Measurements from ENCODE around the gene IP6K3.

GRCh38 chr6:33784787-33785186, 38.1 kb upstream of the IP6K3 start:
- TF ChIP-seq, protein P1, sequence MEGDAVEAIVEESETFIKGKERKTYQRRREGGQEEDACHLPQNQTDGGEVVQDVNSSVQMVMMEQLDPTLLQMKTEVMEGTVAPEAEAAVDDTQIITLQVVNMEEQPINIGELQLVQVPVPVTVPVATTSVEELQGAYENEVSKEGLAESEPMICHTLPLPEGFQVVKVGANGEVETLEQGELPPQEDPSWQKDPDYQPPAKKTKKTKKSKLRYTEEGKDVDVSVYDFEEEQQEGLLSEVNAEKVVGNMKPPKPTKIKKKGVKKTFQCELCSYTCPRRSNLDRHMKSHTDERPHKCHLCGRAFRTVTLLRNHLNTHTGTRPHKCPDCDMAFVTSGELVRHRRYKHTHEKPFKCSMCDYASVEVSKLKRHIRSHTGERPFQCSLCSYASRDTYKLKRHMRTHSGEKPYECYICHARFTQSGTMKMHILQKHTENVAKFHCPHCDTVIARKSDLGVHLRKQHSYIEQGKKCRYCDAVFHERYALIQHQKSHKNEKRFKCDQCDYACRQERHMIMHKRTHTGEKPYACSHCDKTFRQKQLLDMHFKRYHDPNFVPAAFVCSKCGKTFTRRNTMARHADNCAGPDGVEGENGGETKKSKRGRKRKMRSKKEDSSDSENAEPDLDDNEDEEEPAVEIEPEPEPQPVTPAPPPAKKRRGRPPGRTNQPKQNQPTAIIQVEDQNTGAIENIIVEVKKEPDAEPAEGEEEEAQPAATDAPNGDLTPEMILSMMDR (IDR thresholded peaks at IDR 0.05): no peak
- no peak for TF ChIP-seq JUND (IDR thresholded peaks at IDR 0.05)
- TF ChIP-seq SIN3A (IDR thresholded peaks at IDR 0.05; ENCODE audit: borderline replicate concordance, low read depth, low read length): no peak
- TF ChIP-seq, protein P2, sequence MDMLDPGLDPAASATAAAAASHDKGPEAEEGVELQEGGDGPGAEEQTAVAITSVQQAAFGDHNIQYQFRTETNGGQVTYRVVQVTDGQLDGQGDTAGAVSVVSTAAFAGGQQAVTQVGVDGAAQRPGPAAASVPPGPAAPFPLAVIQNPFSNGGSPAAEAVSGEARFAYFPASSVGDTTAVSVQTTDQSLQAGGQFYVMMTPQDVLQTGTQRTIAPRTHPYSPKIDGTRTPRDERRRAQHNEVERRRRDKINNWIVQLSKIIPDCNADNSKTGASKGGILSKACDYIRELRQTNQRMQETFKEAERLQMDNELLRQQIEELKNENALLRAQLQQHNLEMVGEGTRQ (IDR thresholded peaks at IDR 0.05; ENCODE audit: borderline replicate concordance, low read depth, low read length): no peak
- TF ChIP-seq RXRA (IDR thresholded peaks at IDR 0.05; ENCODE audit: borderline replicate concordance, low read depth): no peak

Measured in SK-N-SH (cell line).